SU-DHL-6 (cell line): ENCODE results near the gene MARF1.

ENCODE experiments used
- H2AFZ ChIP-seq: fragments of 200-600 bp; sonication (generic); 2 replicates; pipeline ENCODE4 v1.6.1; 2014; ENCODE audit warnings: low read depth, mild to moderate bottlenecking, moderate library complexity, mixed read lengths, antibody characterized with exemption, low read length; ENCODE audit not compliant: severe bottlenecking
- H3F3A ChIP-seq: fragments of 200-600 bp; shearing (Covaris generic); 2 replicates; pipeline ENCODE4 v1.6.0; 2016; ENCODE audit warnings: antibody characterized with exemption, mild to moderate bottlenecking; ENCODE audit not compliant: insufficient read depth
- H3K27ac ChIP-seq: fragments of 200-600 bp; sonication (generic); 2 replicates; pipeline ENCODE4 v1.5.1; 2016; ENCODE audit warnings: low read depth, mild to moderate bottlenecking, low read length, moderate library complexity, mixed read lengths
- H3K27me3 ChIP-seq: fragments of 200-600 bp; sonication (generic), shearing (Covaris generic); 2 replicates; pipeline ENCODE4 v1.6.0; 2014; ENCODE audit warnings: mild to moderate bottlenecking, low read length
- H3K36me3 ChIP-seq: fragments of 200-600 bp; sonication (generic); 2 replicates; pipeline ENCODE4 v1.6.1; 2014; ENCODE audit warnings: mild to moderate bottlenecking, low read length, mixed read lengths
- H3K4me2 ChIP-seq: fragments of 300-600, 200-600 bp; shearing (Covaris generic), sonication (generic); 2 replicates; pipeline ENCODE4 v1.6.0; 2014; ENCODE audit warnings: low read length, low read depth, mild to moderate bottlenecking; ENCODE audit not compliant: poor library complexity, severe bottlenecking
- H3K4me3 ChIP-seq: fragments of 200-600 bp; sonication (generic); 2 replicates; pipeline ENCODE4 v1.5.1; 2014; ENCODE audit warnings: antibody characterized with exemption, low read length, mild to moderate bottlenecking, mixed read lengths; ENCODE audit not compliant: insufficient read depth, poor library complexity, severe bottlenecking
- H3K79me2 ChIP-seq: fragments of 200-600 bp; sonication (generic); 2 replicates; pipeline ENCODE4 v1.6.1; 2014; ENCODE audit warnings: mild to moderate bottlenecking, low read length, moderate library complexity; ENCODE audit not compliant: insufficient read depth
- H3K9ac ChIP-seq: fragments of 200-600 bp; sonication (generic); 2 replicates; pipeline ENCODE4 v1.7.0; 2014; ENCODE audit warnings: mild to moderate bottlenecking, low read length
- H3K9me2 ChIP-seq: fragments of 200-600 bp; sonication (generic); replicated peaks from 2 replicates; pipeline ENCODE4 v1.6.1; 2014; ENCODE audit warnings: low read length; ENCODE audit not compliant: insufficient read depth
- H3K9me3 ChIP-seq: fragments of 200-600 bp; sonication (generic); 2 replicates; pipeline ENCODE4 v1.6.1; 2014; ENCODE audit warnings: low read length, mixed read lengths; ENCODE audit not compliant: insufficient read depth
- H4K20me1 ChIP-seq: fragments of 200-600 bp; sonication (generic); 2 replicates; pipeline ENCODE4 v1.6.1; 2014; ENCODE audit warnings: low read depth, mild to moderate bottlenecking, antibody characterized with exemption, low read length, moderate library complexity, mixed read lengths
- CTCF ChIP-seq: fragments of 200-600 bp; sonication (generic); IDR thresholded peaks from one replicate; pipeline ENCODE4 v1.5.1; 2017; ENCODE audit warnings: antibody characterized with exemption, mild to moderate bottlenecking, low read length, moderate library complexity; ENCODE audit not compliant: insufficient read depth, poor library complexity, severe bottlenecking
- EZH2phosphoT487 ChIP-seq: fragments of 200-600 bp; sonication (generic), shearing (Covaris generic); conservative IDR thresholded peaks from 2 replicates; pipeline ENCODE4 v1.6.1; 2018; ENCODE audit warnings: mild to moderate bottlenecking, antibody characterized with exemption, low read length, moderate library complexity, mixed read lengths

Gene MARF1

GRCh38 chr16:15621889-15622288, 21.1 kb downstream of the MARF1 start:
- H2AFZ ChIP-seq: no peak overlapping the region
- TF ChIP-seq CTCF (no peak), EZH2phosphoT487 (no peak)
- no peaks in the 10 kb centered on the region for H3K79me2 ChIP-seq
- H3K27ac ChIP-seq: no peak overlapping the region
- no peaks in the 10 kb centered on the region for H4K20me1 ChIP-seq
- H3K27me3 ChIP-seq: no peaks in the 10 kb centered on the region
- no peak overlapping the region for H3K4me2 ChIP-seq
- H3F3A ChIP-seq: no peaks in the 10 kb centered on the region
- H3K9me3 ChIP-seq: no peaks in the 10 kb centered on the region
- H3K9me2 ChIP-seq: no peaks in the 10 kb centered on the region
- H3K4me3 ChIP-seq: no peak overlapping the region
- H3K36me3 ChIP-seq: peaks cover 43% of the 10 kb centered on the region
- H3K9ac ChIP-seq: no peak overlapping the region

DNA sequence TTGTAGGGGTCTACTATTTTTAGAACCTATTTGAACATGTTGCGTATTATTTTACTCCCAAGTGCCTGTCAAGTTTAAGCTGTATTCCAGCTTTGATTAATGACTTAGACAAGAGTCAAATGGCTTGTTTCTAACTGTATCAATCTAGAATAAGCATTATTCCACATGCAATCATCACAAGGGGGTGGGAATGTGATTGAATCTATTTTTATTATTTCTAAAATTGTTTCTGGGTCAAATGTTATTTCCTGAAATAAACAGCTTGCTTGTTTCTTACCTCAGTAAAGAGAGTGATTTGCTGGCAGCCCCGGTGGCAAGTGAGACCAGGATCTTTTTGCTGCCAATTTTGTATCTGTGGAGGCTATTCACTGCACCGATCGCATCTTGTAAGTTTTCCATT, 21.5 kb downstream of the MARF1 start:
- H3K36me3 ChIP-seq: peaks cover 45% of the 10 kb centered on the region

GRCh38 chr16:15620611-15621195, 22.3 kb downstream of the MARF1 start:
- Histone ChIP-seq H3K9ac (no peak overlapping the region), H2AFZ (no peak overlapping the region), H3K27me3 (no peaks in the 10 kb centered on the region), H3K36me3 (peaks cover 42% of the 10 kb centered on the region), H3K9me2 (no peaks in the 10 kb centered on the region), H3K4me2 (no peak overlapping the region), H3K4me3 (no peak overlapping the region), H4K20me1 (no peaks in the 10 kb centered on the region), H3K9me3 (no peaks in the 10 kb centered on the region), H3F3A (no peaks in the 10 kb centered on the region), H3K27ac (no peak overlapping the region), H3K79me2 (no peaks in the 10 kb centered on the region)
- TF ChIP-seq CTCF (no peak), EZH2phosphoT487 (no peak)

More for the DNA sequence above, 21.5 kb downstream of the MARF1 start:
- Histone ChIP-seq H3K9ac (no peak overlapping the region), H3K27me3 (no peaks in the 10 kb centered on the region), H3K4me2 (no peak overlapping the region), H2AFZ (no peak overlapping the region), H3K27ac (no peak overlapping the region), H3K79me2 (no peaks in the 10 kb centered on the region), H3K9me2 (no peaks in the 10 kb centered on the region), H3F3A (no peaks in the 10 kb centered on the region), H3K4me3 (no peak overlapping the region), H4K20me1 (no peaks in the 10 kb centered on the region), H3K9me3 (no peaks in the 10 kb centered on the region)
- no peak for TF ChIP-seq CTCF
- no peak for TF ChIP-seq EZH2phosphoT487
